GM18909 (cell line): ENCODE measurements around the gene LARGE1.

ENCODE experiments used
- ATAC-seq: cut with Tn5 transposase; IDR thresholded peaks from one replicate; pipeline ENCODE4 v1.9.1; 2021; ENCODE audit warnings: mild to moderate bottlenecking; ENCODE audit not compliant: unreplicated experiment, poor library complexity

LARGE1 gene

DNA sequence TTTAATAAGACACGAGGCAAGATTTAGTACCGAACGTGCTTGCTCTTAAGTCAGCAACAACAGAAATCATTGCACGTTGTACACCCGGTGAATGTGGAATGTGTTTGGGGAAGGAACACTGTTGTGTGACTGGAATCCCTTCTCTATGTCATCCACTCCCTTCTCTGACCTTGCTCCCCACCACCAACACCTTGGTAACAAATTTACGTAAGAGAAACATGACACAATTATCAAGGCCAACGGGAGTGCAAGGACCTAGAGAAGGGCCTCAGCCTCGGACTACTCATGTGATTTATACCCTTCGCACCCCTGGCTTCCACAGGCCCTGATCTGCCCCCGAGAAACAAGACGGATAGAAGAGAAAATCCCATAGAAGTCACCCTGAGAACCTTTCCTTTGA is 236.2 kb downstream of the LARGE1 start:
- ATAC-seq, result no peak

DNA sequence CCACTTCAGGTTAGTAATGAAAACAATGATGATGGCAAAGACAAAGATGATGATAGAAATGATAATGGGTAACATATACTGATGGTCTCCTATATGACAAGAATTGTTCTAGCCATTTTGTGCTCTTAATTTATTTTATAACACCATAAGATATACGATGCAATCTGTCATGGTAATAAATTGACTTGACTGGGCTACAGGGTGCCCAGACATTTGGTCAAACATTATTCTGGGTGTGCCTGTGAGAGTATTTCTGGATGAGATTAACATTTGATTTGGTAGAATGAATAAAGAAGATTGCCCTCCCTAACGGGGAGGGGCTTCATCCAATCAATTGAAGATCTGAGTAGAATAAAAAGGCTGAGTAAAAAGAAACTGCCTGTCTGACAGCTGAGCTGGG is 237.3 kb downstream of the LARGE1 start:
- ATAC-seq, result no peak

DNA sequence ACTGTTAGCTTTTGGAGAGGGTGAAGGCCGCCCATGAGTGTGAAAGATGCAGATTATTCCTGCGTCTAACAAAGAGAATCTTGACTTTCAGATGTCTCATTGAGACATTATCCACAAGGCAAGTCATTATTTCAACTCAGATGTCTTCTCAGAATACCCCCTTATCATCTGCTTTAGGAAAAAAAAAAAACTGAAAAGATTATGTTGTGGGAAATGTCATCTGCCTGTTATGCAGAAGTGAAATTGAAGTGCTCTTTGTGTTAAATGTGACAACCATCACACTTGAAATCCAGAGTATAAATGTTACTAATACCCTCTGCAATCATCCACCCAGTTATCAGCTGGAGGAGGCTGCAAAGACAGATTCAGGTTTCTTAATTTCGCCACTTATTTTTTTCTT is 239.6 kb downstream of the LARGE1 start:
- no peak for ATAC-seq

GRCh38 chr22:33678523-33678922 is 241.8 kb downstream of the LARGE1 start:
- ATAC-seq, result no peak

DNA sequence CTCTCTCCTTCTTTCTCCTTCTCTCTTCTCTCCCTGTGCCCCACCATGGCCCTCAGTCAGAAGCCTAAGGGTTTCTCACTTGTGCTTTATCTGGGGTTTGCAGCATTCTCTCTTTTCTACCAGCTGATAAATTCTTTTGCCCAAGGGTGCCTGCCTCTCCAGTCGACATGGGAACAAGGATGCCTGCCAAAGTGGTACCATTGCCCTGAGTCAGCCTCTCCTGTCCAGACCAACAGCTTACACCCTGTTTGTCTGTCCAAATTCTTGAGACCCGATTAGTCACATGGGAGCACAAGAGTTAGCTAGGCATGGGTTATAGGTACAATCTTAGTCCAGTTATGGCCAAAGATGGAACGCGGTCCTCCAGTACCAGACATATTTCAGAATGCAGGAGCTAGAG is 242.7 kb downstream of the LARGE1 start:
- ATAC-seq, result no peak

DNA sequence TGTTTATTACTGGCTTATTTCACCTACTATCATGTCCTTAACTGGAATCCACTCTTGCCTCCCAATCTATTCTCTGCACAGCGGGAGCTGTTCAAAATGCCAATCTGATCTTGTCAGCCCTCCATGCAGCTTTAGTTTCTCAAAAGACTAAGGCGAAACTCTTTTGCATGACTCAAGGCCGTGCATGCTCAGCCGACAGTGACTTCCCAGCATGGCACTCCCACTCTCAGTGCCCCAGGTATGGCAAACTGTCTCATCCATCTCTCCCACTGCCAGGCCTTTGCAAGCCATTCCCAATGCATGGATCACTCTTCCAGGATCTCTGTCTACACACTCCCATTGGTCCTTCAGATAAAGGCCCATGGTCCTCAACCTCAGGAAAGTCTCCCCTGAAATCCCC is 245.9 kb downstream of the LARGE1 start:
- ATAC-seq, result no peak

GRCh38 chr22:33669746-33670145 is 250.5 kb downstream of the LARGE1 start:
- no peak for ATAC-seq

DNA sequence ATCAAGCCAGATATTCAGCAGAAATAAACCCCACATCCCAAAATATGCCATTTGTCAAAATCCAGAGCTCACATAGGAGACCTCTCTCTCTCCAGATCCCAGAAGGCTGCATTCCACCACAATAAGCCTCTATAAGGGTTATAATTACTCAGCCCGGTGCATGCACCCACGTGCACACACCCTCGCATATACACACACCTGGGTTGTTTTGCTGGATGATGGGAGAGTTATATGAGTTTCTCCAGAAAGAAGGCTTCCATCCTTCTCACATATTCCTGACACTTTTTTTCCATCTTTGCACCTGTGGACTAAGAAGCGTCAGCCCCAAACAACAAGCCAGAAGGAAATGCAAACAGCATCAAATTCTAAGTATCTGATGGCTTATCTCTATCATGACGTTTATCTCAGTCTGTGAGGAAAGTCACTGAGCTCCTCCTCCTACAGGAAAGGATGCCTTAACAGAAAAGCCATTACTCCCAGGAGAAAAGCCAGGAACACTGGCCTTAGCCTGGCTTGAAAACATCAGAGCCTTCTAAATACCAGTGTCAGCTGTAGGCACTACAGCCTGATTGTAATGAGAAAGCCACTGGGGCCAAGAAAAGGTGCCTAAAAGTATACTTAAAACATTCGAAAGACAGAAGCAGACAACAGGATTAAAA is 253.2 kb downstream of the LARGE1 start:
- ATAC-seq, result no peak

- no peak for ATAC-seq
Measured at GRCh38 chr22:33666279-33666960, 253.9 kb downstream of the LARGE1 start.

GRCh38 chr22:33659448-33659847 is 260.8 kb downstream of the LARGE1 start:
- no peak for ATAC-seq

DNA sequence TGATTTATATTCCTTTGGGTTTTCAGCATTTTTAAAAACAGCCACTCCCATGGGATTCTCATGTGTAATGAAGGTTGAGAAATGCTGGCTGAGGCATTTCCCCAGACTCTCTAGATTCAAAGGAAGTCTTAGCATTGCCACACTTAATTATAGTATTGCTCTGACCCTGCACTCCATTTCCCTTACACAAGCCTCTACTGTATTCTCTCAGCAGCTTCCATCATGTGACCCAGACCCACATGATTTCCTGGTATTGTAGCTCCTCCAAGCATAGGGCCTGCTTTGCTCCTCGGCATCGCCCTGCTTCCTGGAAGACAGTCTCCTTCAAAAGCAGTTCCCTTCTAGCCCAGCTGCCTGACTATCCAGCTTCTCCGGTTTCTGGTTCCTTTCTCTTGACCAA is 261.5 kb downstream of the LARGE1 start:
- no peak for ATAC-seq

- ATAC-seq, result no peak
Measured at GRCh38 chr22:33657670-33658069, 262.6 kb downstream of the LARGE1 start.

GRCh38 chr22:33656808-33657628 is 263.3 kb downstream of the LARGE1 start:
- ATAC-seq, result no peak

DNA sequence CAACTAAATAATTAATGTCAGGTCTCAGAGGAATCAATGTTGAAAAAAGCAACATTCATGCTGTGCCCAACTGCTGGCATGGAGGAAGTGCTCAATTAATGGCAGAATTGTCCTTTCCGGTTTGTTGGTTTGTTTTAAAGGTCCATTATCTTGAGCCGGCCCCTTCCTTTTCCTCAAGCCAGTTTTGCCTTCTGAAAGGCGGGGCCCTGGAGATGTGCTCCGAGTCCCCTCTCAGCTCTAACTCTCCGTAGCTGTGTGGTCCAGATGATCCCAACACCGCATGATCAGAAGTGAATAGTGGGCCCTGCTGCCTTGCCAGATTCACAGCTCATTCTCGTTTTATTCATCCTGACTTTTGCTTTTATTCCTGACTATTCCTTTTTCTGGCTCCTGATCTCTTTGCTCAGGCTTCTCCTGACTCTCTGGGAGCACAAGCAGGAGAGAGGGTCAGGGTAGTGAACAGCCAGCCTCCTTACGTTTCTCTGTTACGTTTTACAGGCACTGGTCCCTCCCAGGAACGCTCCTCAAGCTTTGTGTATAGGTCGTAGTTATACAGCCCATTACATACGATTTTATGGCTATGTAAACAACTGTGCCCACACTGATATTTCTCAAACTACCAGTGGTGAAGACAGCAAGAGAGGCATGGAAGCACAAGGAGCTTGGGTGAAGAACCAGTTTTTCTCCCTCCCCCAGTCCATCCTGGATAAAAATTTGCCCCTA is 265.9 kb downstream of the LARGE1 start:
- ATAC-seq, result no peak

DNA sequence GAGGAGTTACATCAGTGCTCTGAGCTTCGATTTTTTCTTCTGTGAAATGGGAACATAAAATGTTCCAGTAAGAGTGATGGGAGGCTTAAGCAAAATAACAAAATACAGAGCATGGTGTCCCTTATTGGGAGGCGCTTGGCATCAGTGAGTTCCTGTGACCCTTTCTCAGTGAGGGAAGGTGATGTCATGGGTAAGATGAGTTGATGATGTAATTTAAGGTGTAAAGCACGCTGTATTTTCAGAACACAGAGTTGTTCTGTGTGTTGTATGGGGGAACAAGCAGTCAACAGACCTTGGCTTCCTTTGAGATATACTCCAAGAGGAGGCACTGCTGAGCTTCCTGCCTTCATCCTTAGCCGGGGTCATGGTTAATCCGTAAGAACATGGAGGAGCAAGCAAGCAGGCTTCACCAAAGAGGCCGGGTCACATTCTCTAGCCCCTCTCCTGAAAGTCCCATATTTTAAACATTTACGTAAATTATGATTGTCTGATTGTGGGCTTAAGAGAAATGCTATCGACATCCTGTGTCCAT is 266.7 kb downstream of the LARGE1 start:
- ATAC-seq, result no peak

DNA sequence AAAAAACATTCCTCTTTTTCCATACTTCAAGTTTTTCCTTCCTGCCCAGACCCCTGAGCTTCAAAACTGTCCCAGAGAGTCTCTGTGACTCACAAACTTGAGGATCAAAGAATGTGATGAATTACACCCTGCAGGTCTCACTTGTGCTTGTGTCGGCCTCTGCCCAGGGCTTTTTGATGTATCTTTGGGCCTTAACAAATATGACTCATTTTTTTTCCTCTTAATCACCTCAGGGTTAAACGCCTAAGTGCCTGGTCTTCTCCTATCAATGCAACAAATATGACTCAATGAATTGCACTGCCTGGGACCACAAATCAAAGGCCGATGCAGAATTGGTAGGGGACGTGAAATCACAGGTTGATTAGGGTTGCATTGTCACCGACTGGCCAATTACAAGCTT is 267.7 kb downstream of the LARGE1 start:
- ATAC-seq, result no peak

DNA sequence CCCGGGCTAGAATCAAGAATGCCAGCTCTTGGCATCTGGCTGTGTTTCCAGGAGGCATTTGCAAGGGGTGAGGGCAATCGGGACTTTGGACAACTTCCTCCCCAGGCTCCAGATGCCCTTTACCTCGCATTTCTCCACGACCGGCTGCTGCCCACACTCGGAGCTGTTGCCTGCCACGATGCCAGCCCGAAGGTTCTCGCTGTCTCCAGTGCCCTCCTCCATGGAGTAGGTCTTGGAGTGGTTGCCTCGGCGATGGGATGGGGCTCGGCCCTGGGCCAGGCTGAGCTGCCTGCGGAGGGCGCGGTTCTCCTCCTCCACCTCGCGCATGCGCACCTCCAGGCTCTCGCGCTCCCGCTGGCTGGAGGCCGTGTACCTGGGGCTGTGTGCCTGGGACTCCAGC is 270.0 kb downstream of the LARGE1 start:
- no peak for ATAC-seq

DNA sequence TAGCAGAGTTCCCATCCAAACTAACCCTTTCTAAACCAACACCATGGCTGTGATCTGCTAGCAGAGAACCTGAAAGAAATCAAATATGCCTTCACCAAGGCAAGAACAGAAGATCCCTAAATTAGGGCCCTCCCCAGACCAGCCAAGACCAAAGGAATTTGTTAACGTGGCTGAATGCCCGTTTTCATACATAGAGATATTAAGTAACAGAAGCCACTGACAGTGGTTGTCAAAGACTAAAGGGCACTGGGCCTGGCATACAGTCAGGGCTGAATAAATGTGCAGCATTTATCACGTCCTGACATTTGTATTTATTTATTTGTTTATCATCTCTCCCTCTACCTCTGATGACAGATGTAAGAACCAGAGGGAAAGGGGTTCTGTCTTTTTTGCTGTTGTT is 271.8 kb downstream of the LARGE1 start:
- ATAC-seq, result no peak

DNA sequence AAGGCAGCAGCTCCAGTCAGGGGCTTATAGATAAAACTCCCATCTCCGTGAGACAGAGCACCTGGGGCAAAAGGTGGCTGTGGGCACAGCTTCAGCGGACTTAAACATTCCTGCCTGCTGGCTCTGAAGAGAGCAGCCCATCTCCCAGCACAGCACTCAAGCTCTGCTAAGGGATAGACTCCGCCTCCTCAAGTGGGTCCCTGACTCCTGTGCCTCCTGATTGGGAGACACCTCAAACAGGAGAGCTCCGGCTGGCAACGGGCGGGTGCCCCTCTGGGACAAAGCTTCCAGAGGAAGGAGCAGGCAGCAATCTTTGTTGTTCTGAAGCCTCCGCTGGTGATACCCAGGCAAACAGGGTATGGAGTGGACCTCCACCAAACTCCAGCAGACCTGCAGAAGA is 279.4 kb downstream of the LARGE1 start:
- ATAC-seq, result no peak

GRCh38 chr22:33639588-33640254 is 280.6 kb downstream of the LARGE1 start:
- no peak for ATAC-seq
